Measurements from ENCODE around the gene ETV3.

The ETV3 gene

GRCh38 chr1:157095091-157095490 lies 43.1 kb downstream of the ETV3 start:
- POLR2A ChIA-PET (ENCODE audit: low non-redundant PET): interaction anchor here (0.5 kb wide), 1 partner anchor 19 kb away, joined by 3 read pairs; no protein-coding TSS in a partner anchor
- CTCF ChIA-PET: interaction anchor here (0.7 to 1.3 kb wide), 3 partner anchors 58 to 72 kb away, joined by 3 to 6 read pairs (median 5); no protein-coding TSS in a partner anchor

GRCh38 chr1:157092831-157093230 lies 45.4 kb downstream of the ETV3 start:
- DNase-seq (ENCODE audit: low spot score): no peak
- no peak for TF ChIP-seq CTCF (conservative IDR thresholded peaks at IDR 0.05; ENCODE audit: low read depth)
- ChIA-PET CTCF (no interaction called here), POLR2A (ENCODE audit: low non-redundant PET) (no interaction called here)
- H3K27ac ChIP-seq: no peak overlapping the region

More at GRCh38 chr1:157095091-157095490, 43.1 kb downstream of the ETV3 start:
- H3K27ac ChIP-seq: no peak overlapping the region
- no peak for DNase-seq (ENCODE audit: low spot score)
- no peak for TF ChIP-seq CTCF (conservative IDR thresholded peaks at IDR 0.05; ENCODE audit: low read depth)

- no peak for DNase-seq (ENCODE audit: low spot score)
- CTCF ChIA-PET: interaction anchor here (1.2 to 3.2 kb wide), 2 partner anchors 64 to 75 kb away, joined by 3 to 154 read pairs; no protein-coding TSS in a partner anchor
- no peak for TF ChIP-seq CTCF (conservative IDR thresholded peaks at IDR 0.05; ENCODE audit: low read depth)
- POLR2A ChIA-PET (ENCODE audit: low non-redundant PET): no interaction called here
- no peak overlapping the region for H3K27ac ChIP-seq
These were observed 46.4 kb downstream of the ETV3 start for GRCh38 chr1:157091668-157092273.

- ChIA-PET POLR2A (ENCODE audit: low non-redundant PET) (no interaction called here), CTCF (interaction anchor here (0.7 to 3.2 kb wide), 7 partner anchors 8 to 181 kb away, joined by 3 to 154 read pairs (median 4); partner anchors contain the start of gene ETV3L)
- H3K27ac ChIP-seq: no peak overlapping the region
- DNase-seq (ENCODE audit: low spot score): no peak
- no peak for TF ChIP-seq CTCF (conservative IDR thresholded peaks at IDR 0.05; ENCODE audit: low read depth)
These were observed 47.0 kb downstream of the ETV3 start for GRCh38 chr1:157091186-157091585.

GRCh38 chr1:157090771-157091170 lies 47.4 kb downstream of the ETV3 start:
- no peak for TF ChIP-seq CTCF (conservative IDR thresholded peaks at IDR 0.05; ENCODE audit: low read depth)
- DNase-seq (ENCODE audit: low spot score): no peak
- H3K27ac ChIP-seq: no peak overlapping the region
- CTCF ChIA-PET: interaction anchor here (0.7 to 3.2 kb wide), 11 partner anchors 9 to 180 kb away, joined by 3 to 154 read pairs (median 5); partner anchors contain the start of gene ETV3L
- POLR2A ChIA-PET (ENCODE audit: low non-redundant PET): interaction anchor here (1.0 kb wide), 1 partner anchor 14 kb away, joined by 4 read pairs; no protein-coding TSS in a partner anchor

GRCh38 chr1:157090196-157090647 lies 48.0 kb downstream of the ETV3 start:
- POLR2A ChIA-PET (ENCODE audit: low non-redundant PET): interaction anchor here (1.0 kb wide), 1 partner anchor 15 kb away, joined by 4 read pairs; no protein-coding TSS in a partner anchor
- H3K27ac ChIP-seq: no peak overlapping the region
- TF ChIP-seq CTCF (conservative IDR thresholded peaks at IDR 0.05; ENCODE audit: low read depth): peak; percentile 92
- DNase-seq (ENCODE audit: low spot score): peak; percentile 75
- CTCF ChIA-PET: interaction anchor here (0.5 to 3.2 kb wide), 27 partner anchors 8 to 953 kb away, joined by 3 to 154 read pairs (median 4); partner anchors contain the start of gene ETV3L
